Nephron (organoid): Measurements from ENCODE around the gene SLC34A2.

ENCODE experiments used
- H3K27ac Mint-ChIP-seq, 3 experiments: 2 replicates each; pipeline ENCODE4 v1.8.0; 2020; ENCODE audit warnings: mixed read lengths in 3 of 3, mild to moderate bottlenecking in 2 of 3, moderate library complexity in 1 of 3
- H3K27me3 Mint-ChIP-seq: 2 replicates; pipeline ENCODE4 v1.8.0; 2021; ENCODE audit warnings: low read depth, mild to moderate bottlenecking, moderate library complexity, mixed read lengths
- H3K36me3 Mint-ChIP-seq: 2 replicates; pipeline ENCODE4 v1.8.0; 2020; ENCODE audit warnings: low read depth, mixed read lengths
- H3K4me1 Mint-ChIP-seq: 2 replicates; pipeline ENCODE4 v1.8.0; 2020; ENCODE audit warnings: mixed read lengths
- H3K4me3 Mint-ChIP-seq, 3 experiments: 2 replicates each; pipeline ENCODE4 v1.8.0; 2020; ENCODE audit warnings: mild to moderate bottlenecking in 3 of 3, mixed read lengths in 3 of 3, moderate library complexity in 2 of 3
- H3K9me3 Mint-ChIP-seq: 2 replicates; pipeline ENCODE4 v1.8.0; 2020; ENCODE audit warnings: mixed read lengths
- CTCF ChIP-seq, 3 experiments: fragments of 200-600 bp; sonication (generic); IDR thresholded peaks; one replicate each; pipeline ENCODE4 v1.5.0; 2021; ENCODE audit warnings: antibody characterized with exemption in 3 of 3; ENCODE audit not compliant: unreplicated experiment in 3 of 3

The SLC34A2 gene

GRCh38 chr4:25663781-25664180, 8.1 kb downstream of the SLC34A2 start:
- H3K27ac Mint-ChIP-seq = peak overlapping the region in 2 of 3 experiments; percentile 19 to 24

DNA sequence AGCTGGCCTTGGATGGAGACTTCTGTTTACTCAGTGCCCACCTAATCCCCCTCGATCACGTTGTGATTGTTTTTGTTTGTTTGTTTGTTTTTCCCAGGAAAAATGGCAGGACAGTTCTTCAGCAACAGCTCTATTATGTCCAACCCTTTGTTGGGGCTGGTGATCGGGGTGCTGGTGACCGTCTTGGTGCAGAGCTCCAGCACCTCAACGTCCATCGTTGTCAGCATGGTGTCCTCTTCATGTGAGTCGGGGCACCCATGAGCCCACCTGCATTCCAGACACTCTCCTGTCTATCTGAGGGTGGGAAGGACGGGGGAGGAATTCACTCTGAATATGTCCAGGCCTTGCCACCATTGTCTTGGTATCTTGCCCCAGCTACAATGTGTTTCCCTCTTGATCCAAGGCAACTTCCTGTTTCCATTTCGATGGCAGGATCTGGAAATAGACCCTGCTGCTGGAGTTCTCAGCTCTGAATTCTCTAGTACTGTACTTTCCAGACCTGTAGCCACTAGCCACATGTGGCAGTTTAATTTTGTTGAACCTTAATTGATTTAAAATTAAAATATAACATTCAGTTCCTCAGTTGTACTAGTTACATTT, 10.5 kb downstream of the SLC34A2 start:
- no peak for TF ChIP-seq CTCF (IDR thresholded peaks at IDR 0.05; ENCODE audit: unreplicated experiment in 3 of 3)
- no peaks in the 10 kb centered on the region for H3K9me3 Mint-ChIP-seq
- peaks cover 10% of the 10 kb centered on the region for H3K4me1 Mint-ChIP-seq
- no peak overlapping the region for H3K4me3 Mint-ChIP-seq
- peaks cover 11% of the 10 kb centered on the region for H3K27me3 Mint-ChIP-seq
- H3K27ac Mint-ChIP-seq = no peak overlapping the region
- no peaks in the 10 kb centered on the region for H3K36me3 Mint-ChIP-seq

More at GRCh38 chr4:25663781-25664180, 8.1 kb downstream of the SLC34A2 start:
- Mint-ChIP-seq H3K27me3 (peaks cover 21% of the 10 kb centered on the region), H3K36me3 (no peaks in the 10 kb centered on the region), H3K4me1 (peaks cover 10% of the 10 kb centered on the region), H3K9me3 (no peaks in the 10 kb centered on the region), H3K4me3 (no peak overlapping the region)
- no peak for TF ChIP-seq CTCF (IDR thresholded peaks at IDR 0.05; ENCODE audit: unreplicated experiment in 3 of 3)

GRCh38 chr4:25667931-25668557, 12.4 kb downstream of the SLC34A2 start:
- Mint-ChIP-seq H3K27ac (no peak overlapping the region), H3K9me3 (no peaks in the 10 kb centered on the region), H3K27me3 (peaks cover 11% of the 10 kb centered on the region), H3K4me1 (peaks cover 10% of the 10 kb centered on the region), H3K36me3 (no peaks in the 10 kb centered on the region), H3K4me3 (no peak overlapping the region)
- TF ChIP-seq CTCF (IDR thresholded peaks at IDR 0.05; ENCODE audit: unreplicated experiment in 3 of 3) = no peak

DNA sequence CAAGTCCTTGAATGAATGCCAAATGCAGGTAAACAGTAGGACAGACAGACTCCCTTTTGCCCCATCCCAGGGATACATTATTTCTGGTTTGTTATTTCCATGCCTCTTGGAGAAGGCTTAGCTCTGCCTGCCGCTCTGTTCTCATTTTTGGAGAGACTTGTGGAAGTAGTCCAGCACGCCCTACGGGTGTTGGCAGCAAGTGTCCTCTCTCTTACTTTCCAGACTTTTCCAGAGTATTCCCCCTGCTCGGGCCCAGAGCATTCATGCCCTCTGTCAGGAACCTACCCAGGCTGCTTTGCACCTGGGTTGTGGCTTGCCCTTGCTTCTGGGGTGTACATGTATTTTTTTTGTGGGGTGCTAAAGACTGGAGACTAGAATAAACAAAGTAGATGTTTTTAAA, 15.3 kb downstream of the SLC34A2 start:
- no peak for TF ChIP-seq CTCF (IDR thresholded peaks at IDR 0.05; ENCODE audit: unreplicated experiment in 3 of 3)
- H3K27me3 Mint-ChIP-seq = peaks cover 5% of the 10 kb centered on the region
- no peaks in the 10 kb centered on the region for H3K9me3 Mint-ChIP-seq
- H3K4me3 Mint-ChIP-seq = no peak overlapping the region
- no peaks in the 10 kb centered on the region for H3K4me1 Mint-ChIP-seq
- H3K36me3 Mint-ChIP-seq = no peaks in the 10 kb centered on the region
- no peak overlapping the region for H3K27ac Mint-ChIP-seq

DNA sequence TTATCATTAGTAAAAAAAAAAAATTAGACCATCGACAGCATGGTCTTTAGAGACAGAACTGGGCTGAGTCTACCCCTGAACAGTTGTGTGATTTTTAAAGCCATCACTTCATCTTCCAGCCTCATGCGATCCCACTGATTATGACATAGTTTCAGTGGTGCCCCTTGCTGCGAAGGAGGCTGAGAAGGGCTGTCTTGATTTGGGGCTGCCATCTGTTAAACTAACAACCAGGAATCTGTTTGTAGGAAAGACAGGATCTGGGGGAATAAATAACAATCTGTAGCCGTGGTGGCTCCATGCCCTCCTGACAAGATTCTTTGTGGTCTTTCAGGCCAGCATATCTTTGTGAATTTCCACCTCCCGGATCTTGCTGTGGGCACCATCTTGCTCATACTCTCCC, 17.1 kb downstream of the SLC34A2 start:
- no peak overlapping the region for H3K4me3 Mint-ChIP-seq
- H3K27ac Mint-ChIP-seq = no peak overlapping the region
- H3K36me3 Mint-ChIP-seq = no peaks in the 10 kb centered on the region
- H3K27me3 Mint-ChIP-seq = peaks cover 4% of the 10 kb centered on the region
- no peaks in the 10 kb centered on the region for H3K9me3 Mint-ChIP-seq
- no peak for TF ChIP-seq CTCF (IDR thresholded peaks at IDR 0.05; ENCODE audit: unreplicated experiment in 3 of 3)
- no peaks in the 10 kb centered on the region for H3K4me1 Mint-ChIP-seq

DNA sequence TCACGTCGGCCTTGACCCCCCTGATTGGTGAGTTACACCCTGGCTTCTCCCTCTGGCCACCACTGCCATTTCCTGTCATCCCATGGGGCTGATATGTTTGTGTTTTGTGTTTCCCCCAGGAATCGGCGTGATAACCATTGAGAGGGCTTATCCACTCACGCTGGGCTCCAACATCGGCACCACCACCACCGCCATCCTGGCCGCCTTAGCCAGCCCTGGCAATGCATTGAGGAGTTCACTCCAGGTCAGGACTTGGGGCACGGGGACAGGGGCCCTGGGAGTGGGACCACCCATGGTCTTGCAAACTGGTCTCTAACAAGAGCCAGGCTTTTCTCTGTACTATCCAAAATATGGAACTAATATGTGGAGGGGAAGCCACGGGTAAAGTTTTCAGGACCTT, 18.7 kb downstream of the SLC34A2 start:
- Mint-ChIP-seq H3K4me1 (no peaks in the 10 kb centered on the region), H3K36me3 (no peaks in the 10 kb centered on the region), H3K4me3 (no peak overlapping the region), H3K27ac (no peak overlapping the region), H3K27me3 (peaks cover 7% of the 10 kb centered on the region), H3K9me3 (no peaks in the 10 kb centered on the region)
- no peak for TF ChIP-seq CTCF (IDR thresholded peaks at IDR 0.05; ENCODE audit: unreplicated experiment in 3 of 3)
